CD14-positive monocyte (primary cell): Measurements from ENCODE around the gene RFC2. TPM values are rescaled to one million over a fixed set of nuclear protein-coding genes. Genes with fewer than 3 reads are reported as not detected.

Experiments
- DNase-seq, 3 donors: peaks; one replicate each; pipeline ENCODE4 v3.0.0-alpha.2; 2011 to 2022
- H2AFZ ChIP-seq: 2 replicates; pipeline ENCODE4 v1.6.0; 2012; ENCODE audit warnings: mild to moderate bottlenecking, low read depth, low read length, inconsistent platforms; ENCODE audit not compliant: insufficient read depth, poor library complexity, severe bottlenecking
- H3K27ac ChIP-seq, 2 donors: 1 replicate in 1 of 2; 2 replicates in 1 of 2; pipeline ENCODE4 v1.5.1; 2012 to 2013; ENCODE audit warnings: low read length in 2 of 2, control low read depth in 1 of 2, inconsistent platforms in 1 of 2, low read depth in 1 of 2, mild to moderate bottlenecking in 1 of 2
- H3K27me3 ChIP-seq, 2 donors: one replicate each; pipeline versions ENCODE4 v1.6.0 to v1.6.1; 2011 to 2013; ENCODE audit warnings: low read length in 2 of 2; ENCODE audit not compliant: control insufficient read depth in 2 of 2, insufficient read depth in 2 of 2
- H3K36me3 ChIP-seq, 2 donors: replicated peaks in 1 of 2; 1 replicate in 1 of 2; 2 replicates in 1 of 2; pipeline versions ENCODE4 v1.5.1 to v1.6.1; 2012 to 2013; ENCODE audit warnings: low read length in 2 of 2, control low read depth in 1 of 2, inconsistent platforms in 1 of 2, mild to moderate bottlenecking in 1 of 2; ENCODE audit not compliant: insufficient read depth in 2 of 2, control insufficient read depth in 1 of 2
- H3K4me1 ChIP-seq, 2 donors: 1 replicate in 1 of 2; 2 replicates in 1 of 2; pipeline versions ENCODE4 v1.5.1 to v1.6.1; 2012 to 2013; ENCODE audit warnings: low read length in 2 of 2, control low read depth in 1 of 2, inconsistent platforms in 1 of 2, mild to moderate bottlenecking in 1 of 2, moderate library complexity in 1 of 2; ENCODE audit not compliant: insufficient read depth in 2 of 2, control insufficient read depth in 1 of 2
- H3K4me2 ChIP-seq: replicated peaks from 2 replicates; pipeline ENCODE3; 2012; ENCODE audit warnings: low read length, moderate library complexity, mild to moderate bottlenecking; ENCODE audit not compliant: poor library complexity, severe bottlenecking; ENCODE audit errors: extremely low read depth
- H3K4me3 ChIP-seq, 3 experiments: fragments of 200-600 bp in 1 of 3; sonication (generic) in 1 of 3; replicated peaks in 1 of 3; 1 replicate in 2 of 3; 2 replicates in 1 of 3; pipeline ENCODE4 v1.5.1; 2011 to 2013; ENCODE audit warnings: low read length in 3 of 3, mild to moderate bottlenecking in 3 of 3, control low read depth in 2 of 3, low read depth in 2 of 3, inconsistent platforms in 1 of 3, moderate library complexity in 1 of 3
- H3K79me2 ChIP-seq: 2 replicates; pipeline ENCODE4 v1.6.0; 2012; ENCODE audit warnings: mild to moderate bottlenecking, control low read depth, inconsistent platforms, low read length, moderate library complexity; ENCODE audit not compliant: insufficient read depth
- H3K9ac ChIP-seq: 2 replicates; pipeline ENCODE4 v1.6.0; 2017; ENCODE audit warnings: low read length, mild to moderate bottlenecking; ENCODE audit not compliant: insufficient read depth, poor library complexity, severe bottlenecking
- H3K9me3 ChIP-seq, 2 donors: replicated peaks in 1 of 2; 1 replicate in 1 of 2; 2 replicates in 1 of 2; pipeline versions ENCODE4 v1.5.1 to v1.6.1; 2012 to 2013; ENCODE audit warnings: low read length in 2 of 2, control low read depth in 1 of 2; ENCODE audit not compliant: control insufficient read depth in 1 of 2, insufficient read depth in 1 of 2
- H4K20me1 ChIP-seq: 2 replicates; pipeline ENCODE4 v1.6.0; 2012; ENCODE audit warnings: mild to moderate bottlenecking, low read length, control low read depth, moderate library complexity; ENCODE audit not compliant: insufficient read depth
- H3K27ac Mint-ChIP-seq, 7 donors: one replicate each; pipeline ENCODE4 v1.8.0; 2020; ENCODE audit warnings: mild to moderate bottlenecking in 7 of 7, mixed read lengths in 7 of 7, moderate library complexity in 6 of 7, inconsistent platforms in 2 of 7
- H3K27me3 Mint-ChIP-seq, 3 donors: one replicate each; pipeline ENCODE4 v1.8.0; 2021 to 2022; ENCODE audit warnings: low read depth in 3 of 3, mild to moderate bottlenecking in 3 of 3, mixed read lengths in 3 of 3, moderate library complexity in 3 of 3, inconsistent platforms in 1 of 3
- H3K36me3 Mint-ChIP-seq, 2 donors: one replicate each; pipeline ENCODE4 v1.8.0; 2020; ENCODE audit warnings: mixed read lengths in 2 of 2, inconsistent platforms in 1 of 2, mild to moderate bottlenecking in 1 of 2
- H3K4me1 Mint-ChIP-seq: one replicate; pipeline ENCODE4 v1.8.0; 2020; ENCODE audit warnings: mild to moderate bottlenecking, mixed read lengths
- H3K4me3 Mint-ChIP-seq, 2 donors: one replicate each; pipeline ENCODE4 v1.8.0; 2020; ENCODE audit warnings: mild to moderate bottlenecking in 2 of 2, mixed read lengths in 2 of 2, moderate library complexity in 1 of 2
- H3K9me3 Mint-ChIP-seq, 7 donors: one replicate each; pipeline ENCODE4 v1.8.0; 2020 to 2022; ENCODE audit warnings: mixed read lengths in 7 of 7, mild to moderate bottlenecking in 6 of 7, moderate library complexity in 6 of 7, inconsistent platforms in 2 of 7
- CTCF ChIP-seq: fragments of 200-600 bp; IDR thresholded peaks from one replicate; pipeline ENCODE4 v1.8.0; 2022; ENCODE audit warnings: antibody characterized with exemption, mild to moderate bottlenecking
- WGBS: methylation state at CpG from one replicate; pipeline ENCODE4 v1.1.5; 2013; ENCODE audit warnings: missing lambda C conversion rate; ENCODE audit not compliant: insufficient coverage; 5-methylcytosine and 5-hydroxymethylcytosine counted together
- intact Hi-C, 2 donors: fragments of 100-400 bp; cut with micrococcal nuclease; formaldehyde crosslinking; loops; one replicate each; pipeline versions ENCODE4 v1.15.0 to v1.15.1; 2023
- polyA plus RNA-seq, 3 donors: library from polyadenylated mRNA; depleted of rRNA in 1 of 3; unstranded in 2 of 3; stranded (reverse) in 1 of 3; fragments of 300-500 nt in 2 of 3; fragments of >200 nt in 1 of 3; fragmentation: Illumina TruSeq in 2 of 3; gene quantifications; 1 replicate in 2 of 3; 2 replicates in 1 of 3; pipeline ENCODE4 v1.2.3, GENCODE V29; 2012 to 2021

The RFC2 gene
- polyA plus RNA-seq, 3 donors: 12.8 to 42.1 (median 33.5) TPM

GRCh38 chr7:74266191-74266963, 12.2 kb upstream of the RFC2 start:
- Mint-ChIP-seq H3K27ac (no peak overlapping the region), H3K4me3 (no peak overlapping the region)

More at GRCh38 chr7:74266191-74266963, 12.2 kb upstream of the RFC2 start:
- 53% methylated on average over 4 of the region's 7 CpGs for WGBS
- DNase-seq: no peak
- no peaks in the 10 kb centered on the region for H3K36me3 Mint-ChIP-seq
- no peaks in the 10 kb centered on the region for H4K20me1 ChIP-seq
- H3K27ac ChIP-seq: no peak overlapping the region
- H3K4me1 Mint-ChIP-seq: peaks cover 18% of the 10 kb centered on the region
- H3K27me3 Mint-ChIP-seq: peaks cover 0 to 3% (median 3%) of the 10 kb centered on the region in 3 donors
- no peaks in the 10 kb centered on the region for H3K36me3 ChIP-seq
- H3K4me2 ChIP-seq: no peak overlapping the region
- H2AFZ ChIP-seq: no peak overlapping the region
- no peak for TF ChIP-seq CTCF
- intact Hi-C loops: no loop called here
- no peak overlapping the region for H3K4me3 ChIP-seq
- peaks cover 0 to 3% (median 0%) of the 10 kb centered on the region in 7 donors for H3K9me3 Mint-ChIP-seq
- H3K79me2 ChIP-seq: no peaks in the 10 kb centered on the region
- no peak overlapping the region for H3K9ac ChIP-seq
- H3K4me1 ChIP-seq: peaks cover 7 to 13% of the 10 kb centered on the region in 2 donors
- H3K9me3 ChIP-seq: no peaks in the 10 kb centered on the region
- no peaks in the 10 kb centered on the region for H3K27me3 ChIP-seq
